Fibroblast of skin of back (primary cell): ENCODE data around the gene DPYD.
"Not testable (repeated sequence)": the region's sequence is repeated elsewhere in the genome, so short reads cannot be mapped to it uniquely, and the experiment has no call there.

ENCODE experiments used
- DNase-seq: peaks from one replicate; pipeline ENCODE4 v3.0.0-alpha.2; 2013

Gene DPYD

GRCh38 chr1:97350662-97351061 lies 570.2 kb downstream of the DPYD start:
- DNase-seq = peak; percentile 72

- peak; percentile 46 for DNase-seq
Measured at GRCh38 chr1:97350241-97350640, 570.6 kb downstream of the DPYD start.

- not testable (repeated sequence) for DNase-seq
Measured at GRCh38 chr1:97349794-97350193, 571.0 kb downstream of the DPYD start.

- peak; percentile 34 for DNase-seq
Measured at GRCh38 chr1:97348599-97349265, 572.1 kb downstream of the DPYD start.

GRCh38 chr1:97340951-97341350 lies 579.9 kb downstream of the DPYD start:
- peak; percentile 89 for DNase-seq

GRCh38 chr1:97338347-97338746 lies 582.5 kb downstream of the DPYD start:
- no peak for DNase-seq

- no peak for DNase-seq
Measured at GRCh38 chr1:97337250-97338030, 583.4 kb downstream of the DPYD start.

GRCh38 chr1:97334454-97334853 lies 586.4 kb downstream of the DPYD start:
- DNase-seq = peak; percentile 90

GRCh38 chr1:97332716-97333115 lies 588.1 kb downstream of the DPYD start:
- peak; percentile 87 for DNase-seq

- no peak for DNase-seq
Measured at GRCh38 chr1:97331165-97331564, 589.7 kb downstream of the DPYD start.

GRCh38 chr1:97314685-97315084 lies 606.1 kb downstream of the DPYD start:
- DNase-seq = no peak

- no peak for DNase-seq
Measured at GRCh38 chr1:97308131-97308530, 612.7 kb downstream of the DPYD start.

GRCh38 chr1:97307568-97307967 lies 613.3 kb downstream of the DPYD start:
- no peak for DNase-seq

- no peak for DNase-seq
Measured at GRCh38 chr1:97307151-97307550, 613.7 kb downstream of the DPYD start.

GRCh38 chr1:97306504-97306903 lies 614.3 kb downstream of the DPYD start:
- no peak for DNase-seq

GRCh38 chr1:97304366-97304765 lies 616.5 kb downstream of the DPYD start:
- DNase-seq = no peak

- no peak for DNase-seq
Measured at GRCh38 chr1:97298966-97299365, 621.9 kb downstream of the DPYD start.

GRCh38 chr1:97297611-97298010 lies 623.2 kb downstream of the DPYD start:
- no peak for DNase-seq

GRCh38 chr1:97281962-97282361 lies 638.9 kb downstream of the DPYD start:
- DNase-seq = no peak

GRCh38 chr1:97277891-97278654 lies 642.8 kb downstream of the DPYD start:
- peak; percentile 52 for DNase-seq

GRCh38 chr1:97271916-97272788 lies 648.7 kb downstream of the DPYD start:
- DNase-seq = peak; percentile 9
